Limb (tissue), 2 donors: ENCODE measurements around the gene LSG1.
A peak's percentile ranks its signal among the peaks of the same experiment; 100 is the strongest.
"Not testable (repeated sequence)": the region's sequence is repeated elsewhere in the genome, so short reads cannot be mapped to it uniquely, and the experiment has no call there.

Source experiments
- DNase-seq, 2 donors: peaks; one replicate each; pipeline ENCODE4 v3.0.0-alpha.2; 2016; ENCODE audit errors: extremely low spot score in 2 of 2

The LSG1 gene

DNA sequence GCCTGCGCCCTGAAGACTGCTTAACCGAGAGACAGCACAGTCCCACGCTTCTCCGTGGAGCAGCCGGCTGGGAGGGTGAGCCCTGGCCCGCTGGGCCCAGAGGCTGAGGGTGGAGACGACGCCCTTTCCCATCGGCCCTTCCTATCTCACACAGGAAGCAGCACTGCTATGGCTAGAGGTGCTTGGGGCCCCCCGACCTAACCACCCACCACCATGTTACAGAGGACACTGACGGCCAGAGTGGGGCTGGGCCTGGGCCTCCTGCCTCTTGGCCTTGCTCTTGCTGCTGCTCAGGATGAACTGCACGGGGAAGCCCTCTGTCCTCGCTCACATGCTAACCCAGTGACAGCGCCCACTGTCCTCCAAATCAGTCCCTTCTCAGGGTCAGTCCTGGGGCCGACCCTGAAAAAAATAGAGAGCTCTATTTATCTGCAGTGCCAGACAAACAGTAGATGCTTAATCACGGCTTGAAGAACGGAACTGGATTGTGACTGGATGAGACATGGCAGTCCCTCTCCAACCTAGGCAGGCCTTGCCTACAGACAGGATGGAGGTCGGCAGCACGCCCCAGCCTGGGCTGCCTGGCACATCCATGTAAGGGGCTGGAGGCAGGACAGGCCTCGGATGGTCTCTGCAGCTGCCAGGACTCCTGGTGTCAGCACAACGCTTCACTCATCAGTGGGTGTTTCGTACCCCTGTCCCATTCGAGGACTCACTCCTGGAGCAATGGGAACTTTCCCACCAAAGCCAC lies 53.0 kb downstream of the LSG1 start:
- no peak for DNase-seq

DNA sequence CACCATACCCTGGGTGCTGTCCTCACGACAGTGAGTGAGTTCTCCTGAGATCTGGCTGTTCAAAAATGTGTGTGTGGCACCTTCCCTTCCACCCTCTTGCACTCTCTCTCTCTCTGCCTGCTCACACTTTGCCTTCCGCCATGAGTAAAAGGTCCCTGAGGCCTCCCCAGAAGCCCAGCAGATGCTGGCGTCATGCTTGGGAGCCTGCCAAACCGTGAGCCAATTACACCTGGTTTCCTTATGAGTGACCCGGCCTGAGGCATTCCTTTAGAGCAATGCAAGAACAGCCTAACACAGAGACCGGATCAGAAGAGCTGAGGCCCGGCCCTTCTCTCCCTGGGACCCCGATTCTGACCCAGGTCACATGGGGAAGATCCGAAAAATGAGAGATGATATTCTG lies 54.2 kb downstream of the LSG1 start:
- no peak for DNase-seq

DNA sequence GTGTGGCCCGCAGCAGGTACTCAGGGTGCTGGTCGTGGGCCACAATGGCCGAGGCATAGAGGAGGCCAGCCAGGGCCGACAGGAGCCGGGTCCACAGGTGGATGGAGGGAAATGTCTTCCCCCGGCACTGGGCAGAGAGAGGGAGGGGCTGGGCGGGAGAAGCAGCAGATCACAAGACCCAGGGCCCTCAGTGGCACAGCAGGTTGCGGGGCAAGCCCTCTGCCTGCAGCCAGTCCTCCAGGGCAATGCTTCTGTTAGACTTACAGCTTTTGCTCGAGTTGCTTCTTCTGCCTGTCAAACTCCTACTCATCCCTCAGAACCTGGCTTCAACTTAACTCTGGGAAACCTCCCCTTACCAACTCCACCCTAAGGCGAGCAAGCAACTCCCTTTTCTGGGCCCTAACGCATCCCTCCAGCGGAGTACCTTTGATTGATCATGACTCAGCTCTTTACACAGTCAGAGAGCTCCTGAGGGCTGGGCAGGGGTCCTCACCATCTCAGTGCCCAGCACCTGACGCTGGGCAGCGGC lies 54.8 kb downstream of the LSG1 start:
- no peak for DNase-seq

DNA sequence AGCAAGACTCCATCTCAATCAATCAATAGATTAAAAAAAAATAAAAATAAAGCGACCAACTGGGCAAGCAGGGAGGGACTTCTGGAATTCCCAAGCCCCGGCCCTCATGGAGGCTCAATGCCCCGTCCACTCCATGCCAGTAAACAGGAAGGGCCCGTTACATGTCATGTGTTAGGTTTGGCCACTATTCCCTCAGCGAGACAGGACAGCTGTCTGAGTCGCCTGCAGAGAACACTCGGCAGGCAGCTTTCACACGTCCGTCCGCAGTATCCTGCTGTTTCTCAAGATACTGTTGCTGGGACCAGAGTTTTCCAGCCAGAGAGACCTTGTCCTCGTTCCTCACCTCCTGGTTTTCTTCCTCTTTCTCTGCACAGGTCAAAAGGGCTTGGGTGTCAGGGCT lies 56.8 kb downstream of the LSG1 start:
- no peak for DNase-seq

- no peak for DNase-seq
Observed at GRCh38 chr3:194612221-194612620, 59.8 kb downstream of the LSG1 start.

DNA sequence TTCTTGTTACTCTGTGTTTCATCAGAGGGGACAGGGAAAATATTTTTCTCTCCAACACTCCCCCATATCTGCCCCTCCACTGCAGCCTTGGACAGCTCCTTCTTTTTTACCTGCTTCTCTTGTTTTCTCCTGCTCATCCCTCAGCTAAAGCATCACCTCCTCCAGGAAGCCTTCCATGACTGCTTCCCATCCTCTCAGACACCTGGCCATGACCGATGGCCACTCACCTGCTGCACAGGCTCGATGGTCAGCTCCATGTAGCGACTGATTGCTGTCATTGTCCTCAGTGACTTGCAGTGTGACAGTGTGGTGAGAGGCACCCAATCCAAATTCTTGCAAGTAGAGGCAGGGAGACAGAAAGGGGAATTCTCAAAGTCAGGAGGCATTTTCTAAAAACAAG lies 61.3 kb downstream of the LSG1 start:
- DNase-seq = no peak

DNA sequence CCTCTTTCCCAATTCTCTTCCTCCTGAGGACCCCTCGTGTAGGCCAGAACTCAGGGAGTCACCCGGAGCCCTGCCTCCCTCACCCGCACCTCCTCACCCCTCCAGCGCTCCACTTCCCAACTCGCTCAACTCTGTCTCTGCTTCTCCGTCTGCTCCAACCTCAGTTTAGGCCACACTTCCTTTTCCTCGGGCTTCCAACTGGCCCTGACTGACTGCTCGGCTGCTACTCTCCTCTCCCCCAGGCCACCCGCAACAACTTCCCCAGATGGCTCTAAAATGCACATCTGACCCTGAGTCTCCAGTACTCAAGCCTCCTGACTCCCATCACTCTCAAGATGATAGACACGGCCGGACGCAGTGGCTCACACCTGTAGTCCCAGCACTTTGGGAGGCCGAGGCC lies 62.4 kb downstream of the LSG1 start:
- no peak for DNase-seq

- no peak for DNase-seq
Observed at GRCh38 chr3:194608981-194609380, 63.0 kb downstream of the LSG1 start.

DNA sequence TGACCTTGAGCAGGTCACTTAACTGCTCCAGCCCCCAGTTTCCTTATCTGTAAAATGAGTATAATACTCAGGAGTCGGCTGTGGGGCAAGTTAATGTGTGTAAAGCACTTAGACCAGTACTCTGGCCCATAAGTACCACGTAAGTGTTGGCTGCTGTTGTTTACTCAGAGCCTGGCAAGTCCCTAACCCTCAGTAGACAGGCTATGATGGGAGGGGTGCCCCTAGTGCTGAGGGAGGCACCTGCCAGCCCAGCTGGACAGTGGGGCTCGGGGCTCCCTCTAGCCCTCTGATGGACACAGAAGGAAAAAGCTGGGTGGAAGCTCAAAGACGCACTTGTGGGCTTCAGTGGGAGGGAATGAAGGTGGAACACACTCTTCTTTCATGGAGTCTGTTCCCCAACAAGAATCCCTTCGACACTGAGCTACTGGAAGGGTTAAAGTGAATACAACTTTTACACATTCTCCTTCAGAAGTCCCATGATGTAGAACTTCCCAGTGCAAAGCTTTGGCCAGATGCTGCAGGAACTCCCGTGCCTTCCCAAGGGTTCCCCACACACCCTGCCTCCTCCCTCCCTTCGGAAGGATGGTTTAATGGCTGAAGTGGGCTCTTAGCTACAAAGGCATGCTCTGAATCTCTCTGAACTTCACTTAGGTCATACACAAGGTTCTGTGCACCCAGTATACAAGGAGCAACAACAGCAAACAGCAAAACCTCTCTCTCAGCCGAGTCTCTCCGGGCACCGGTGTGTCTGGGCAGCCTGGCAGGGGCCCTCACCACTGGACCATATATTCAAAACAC lies 64.2 kb downstream of the LSG1 start:
- DNase-seq = no peak

- DNase-seq = no peak
Observed at GRCh38 chr3:194606941-194607340, 65.0 kb downstream of the LSG1 start.

GRCh38 chr3:194606163-194606562 lies 65.8 kb downstream of the LSG1 start:
- DNase-seq = no peak

DNA sequence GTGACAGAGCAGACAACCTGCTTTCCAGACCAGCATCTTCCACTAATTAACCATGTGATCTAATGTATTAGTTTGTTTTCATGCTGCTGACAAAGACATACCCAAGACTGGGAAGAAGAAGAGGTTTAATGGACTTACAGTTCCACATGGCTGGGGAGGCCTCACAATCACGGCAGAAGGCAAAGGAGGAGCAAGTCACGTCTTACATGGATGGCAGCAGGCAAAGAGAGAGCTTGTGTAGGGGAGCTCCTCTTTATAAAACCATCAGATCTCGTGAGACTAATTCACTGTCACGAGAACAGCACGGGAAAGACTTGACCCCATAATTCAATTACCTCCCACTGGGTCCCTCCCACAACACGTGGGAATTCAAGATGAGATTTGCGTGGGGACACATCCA lies 66.7 kb downstream of the LSG1 start:
- DNase-seq = not testable (repeated sequence)

DNA sequence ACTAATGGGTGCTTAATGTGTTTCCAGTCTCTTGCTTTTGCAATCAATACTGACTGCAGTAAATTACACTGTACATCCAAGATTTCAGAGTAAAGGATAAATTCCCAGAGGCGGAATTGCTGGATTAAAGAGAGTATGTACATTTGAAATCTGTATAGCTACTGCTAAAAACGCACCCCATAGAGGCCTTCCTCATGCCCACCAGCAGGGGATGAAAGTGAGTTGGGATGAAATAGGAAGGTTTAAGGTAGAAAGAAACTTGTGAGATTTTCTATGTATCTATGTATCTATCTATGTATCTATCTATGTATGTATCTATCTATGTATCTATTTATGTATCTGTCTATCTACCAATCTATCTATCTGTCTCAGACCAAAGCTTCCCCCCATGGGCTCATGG lies 67.2 kb downstream of the LSG1 start:
- no peak for DNase-seq

GRCh38 chr3:194604126-194604525 lies 67.9 kb downstream of the LSG1 start:
- no peak for DNase-seq

GRCh38 chr3:194602669-194603171 lies 69.3 kb downstream of the LSG1 start:
- DNase-seq = peak in 1 of 2 donors; percentile 44

DNA sequence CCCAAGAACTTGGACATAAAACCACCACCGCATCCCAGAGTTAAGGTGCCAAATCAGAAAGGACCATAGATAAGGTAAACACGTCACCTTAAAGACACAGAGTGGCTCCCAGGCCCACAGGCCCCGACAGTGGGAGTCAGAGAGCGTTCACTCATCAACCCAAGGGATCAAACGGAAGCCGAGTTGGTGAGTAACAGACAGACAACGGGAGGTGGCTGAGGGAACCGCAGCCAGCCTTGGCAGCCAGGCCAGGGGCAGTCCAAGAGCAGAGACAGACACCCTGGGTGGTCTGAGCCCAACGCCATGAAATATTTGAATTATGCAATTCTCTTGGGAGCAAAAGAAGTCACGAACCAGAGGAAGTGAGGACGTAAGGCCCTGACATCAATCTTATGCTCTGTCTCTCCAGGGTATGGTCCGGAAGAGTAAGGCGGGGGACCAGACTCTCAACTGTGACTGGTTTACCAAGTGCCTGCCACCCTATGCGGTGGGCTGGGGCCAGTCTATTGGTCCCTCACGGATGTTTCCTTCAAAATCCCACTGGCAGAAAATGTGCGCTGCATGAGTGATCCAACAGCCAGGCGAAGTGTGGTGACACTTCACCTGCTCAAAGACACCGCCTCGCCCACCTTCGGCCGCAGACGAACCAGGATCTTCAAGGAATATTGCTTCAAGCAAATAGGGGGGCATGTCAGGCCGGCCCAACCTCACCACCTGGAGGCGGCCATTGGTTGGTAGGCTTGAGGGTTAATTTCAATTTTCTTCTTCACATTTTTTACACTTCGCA lies 73.0 kb downstream of the LSG1 start:
- DNase-seq = no peak

DNA sequence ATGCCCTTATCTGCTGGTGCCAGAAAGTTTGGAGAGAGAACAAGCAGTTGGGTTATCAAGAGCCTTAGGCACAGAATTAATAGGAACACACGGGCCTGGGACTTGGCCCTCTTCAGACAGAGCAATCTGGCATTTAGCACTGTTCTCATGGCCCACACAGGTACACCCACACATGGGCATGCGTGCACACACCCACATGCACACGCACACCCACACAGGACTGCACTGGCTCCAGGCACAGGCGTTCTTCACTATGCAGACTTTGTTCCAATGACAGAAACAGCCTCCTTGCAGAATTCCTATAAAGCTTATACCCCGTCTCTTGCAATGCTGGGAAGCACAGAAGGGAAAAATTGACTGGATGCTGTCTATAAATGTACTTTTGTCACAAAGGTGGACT lies 75.1 kb downstream of the LSG1 start:
- DNase-seq = no peak

- DNase-seq = peak in 1 of 2 donors; percentile 63
Observed at GRCh38 chr3:194592798-194593752, 78.9 kb downstream of the LSG1 start.
